Measurements from ENCODE around the gene MARCO.

MARCO gene

DNA sequence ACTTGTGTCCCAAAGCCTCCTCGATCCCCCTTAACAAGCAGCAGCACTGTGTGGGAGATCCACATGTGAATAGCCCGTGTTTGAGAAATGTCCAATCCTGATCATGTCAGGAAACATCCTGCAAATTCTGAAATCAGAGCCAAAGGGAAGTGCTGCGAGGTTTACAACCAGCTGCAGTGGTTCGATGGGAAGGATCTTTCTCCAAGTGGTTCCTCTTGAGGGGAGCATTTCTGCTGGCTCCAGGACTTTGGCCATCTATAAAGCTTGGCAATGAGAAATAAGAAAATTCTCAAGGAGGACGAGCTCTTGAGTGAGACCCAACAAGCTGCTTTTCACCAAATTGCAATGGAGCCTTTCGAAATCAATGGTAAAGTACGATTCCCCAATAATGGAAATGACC, at the start of gene MARCO:
Gene MARCO, plus strand, starts transcription at position 164 of the 400 bp plus-strand sequence. Its CDS starts 107 bp downstream, at position 271.
- no peak for DNase-seq

- DNase-seq: no peak
Observed at GRCh38 chr2:118893100-118893499, 48.9 kb upstream of the MARCO start.

DNA sequence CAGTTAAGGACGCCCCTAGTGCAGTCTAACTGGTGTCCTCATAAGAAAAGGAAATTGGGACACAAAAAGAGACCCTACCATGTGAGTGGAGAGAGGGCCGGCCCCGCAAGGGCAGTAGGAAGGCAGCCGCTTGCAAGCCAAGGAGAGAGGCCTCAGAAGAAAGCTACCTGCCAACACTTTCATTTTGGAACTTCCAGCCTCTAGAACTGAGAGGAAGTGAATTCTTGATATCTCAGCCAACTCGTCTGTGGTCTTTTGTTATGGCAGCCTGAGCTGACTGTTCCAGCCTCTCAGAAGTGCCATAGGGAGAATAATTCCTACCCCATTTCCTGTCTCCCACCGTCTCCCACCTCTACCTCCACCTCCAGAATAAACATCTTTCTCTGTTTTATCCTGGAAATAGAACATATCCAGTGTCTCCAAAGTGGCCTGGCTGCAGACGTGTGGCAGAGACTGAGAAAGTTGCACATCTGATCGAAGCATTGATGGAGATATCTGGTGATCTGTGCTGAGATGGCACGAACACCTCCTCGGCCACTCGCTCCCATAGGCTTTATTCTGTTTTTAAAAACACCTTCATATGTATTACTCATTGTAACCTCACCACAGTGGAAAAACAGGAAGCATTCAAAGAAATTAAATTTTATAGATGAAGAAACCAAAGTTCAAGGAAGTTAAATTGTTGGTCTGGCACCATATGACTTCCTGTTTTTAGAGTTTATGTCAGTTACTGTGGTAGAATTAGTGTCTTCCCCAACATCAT, 39.5 kb upstream of the MARCO start:
- DNase-seq: no peak

DNA sequence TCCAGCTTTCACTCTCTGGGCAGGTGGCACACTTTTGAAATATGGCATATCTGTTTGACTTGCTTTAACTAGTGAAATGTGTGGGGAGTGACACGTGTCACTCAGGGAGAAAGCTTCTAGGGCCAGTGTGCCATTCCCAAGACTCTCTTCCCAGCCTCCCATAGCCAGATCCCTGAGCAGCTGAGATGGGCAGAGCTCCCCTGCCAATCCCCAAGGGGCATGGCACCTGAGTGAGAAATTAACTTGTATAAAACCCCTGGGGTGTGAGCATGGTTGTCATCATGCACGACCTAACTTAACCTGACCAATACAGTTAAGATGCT, 39.0 kb upstream of the MARCO start:
- no peak for DNase-seq

- no peak for DNase-seq
Observed at GRCh38 chr2:118903551-118904479, 38.2 kb upstream of the MARCO start.

GRCh38 chr2:118905206-118905605, 36.8 kb upstream of the MARCO start:
- DNase-seq: no peak

DNA sequence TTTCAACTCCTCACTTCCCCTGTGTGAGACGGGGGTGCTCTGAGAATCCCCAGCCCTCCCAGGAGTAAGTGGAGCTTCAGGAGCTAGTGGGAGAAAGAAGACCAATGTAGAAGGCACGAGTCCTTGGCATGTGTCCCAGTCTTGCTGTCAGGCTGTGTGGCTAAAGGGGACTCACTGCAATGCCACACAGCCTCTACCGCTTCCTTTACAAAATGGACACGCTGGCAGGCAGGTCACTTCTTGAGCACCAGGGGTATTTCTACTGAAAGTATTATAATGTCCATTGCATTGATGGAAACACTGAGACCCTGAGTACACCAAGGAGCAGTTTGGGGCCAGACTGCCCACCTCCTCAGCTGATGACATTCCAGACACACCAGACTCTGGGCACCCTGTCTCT, 35.8 kb upstream of the MARCO start:
- no peak for DNase-seq

- DNase-seq: no peak
Observed at GRCh38 chr2:118907759-118908158, 34.2 kb upstream of the MARCO start.

GRCh38 chr2:118909191-118909590, 32.8 kb upstream of the MARCO start:
- DNase-seq: no peak

GRCh38 chr2:118911166-118911856, 30.7 kb upstream of the MARCO start:
- no peak for DNase-seq

GRCh38 chr2:118911936-118912335, 30.1 kb upstream of the MARCO start:
- no peak for DNase-seq

- DNase-seq: no peak
Observed at GRCh38 chr2:118913131-118913802, 28.7 kb upstream of the MARCO start.

- DNase-seq: no peak
Observed at GRCh38 chr2:118913803-118914645, 28.0 kb upstream of the MARCO start.

- no peak for DNase-seq
Observed at GRCh38 chr2:118914721-118915453, 27.1 kb upstream of the MARCO start.

- no peak for DNase-seq
Observed at GRCh38 chr2:118918017-118918416, 24.0 kb upstream of the MARCO start.

GRCh38 chr2:118921646-118922045, 20.3 kb upstream of the MARCO start:
- DNase-seq: no peak

DNA sequence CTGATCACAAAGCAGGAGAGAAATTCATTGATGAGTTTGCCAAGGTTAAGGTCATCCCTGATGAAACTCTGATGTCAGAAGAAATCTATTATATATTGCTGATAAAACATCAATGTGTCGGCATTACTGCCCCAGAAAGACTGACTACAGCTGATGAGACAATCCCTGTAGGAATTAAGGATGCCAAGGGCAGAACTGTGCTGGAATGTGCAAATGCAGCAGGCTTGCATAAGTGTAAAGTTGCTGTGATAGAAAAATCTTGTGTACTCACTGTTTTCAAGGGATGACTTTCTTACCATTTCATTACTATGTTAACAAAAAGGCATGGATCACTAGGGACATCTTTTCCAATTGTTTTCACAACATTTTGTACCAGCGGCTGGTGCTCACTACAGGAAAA, 19.7 kb upstream of the MARCO start:
- no peak for DNase-seq

DNA sequence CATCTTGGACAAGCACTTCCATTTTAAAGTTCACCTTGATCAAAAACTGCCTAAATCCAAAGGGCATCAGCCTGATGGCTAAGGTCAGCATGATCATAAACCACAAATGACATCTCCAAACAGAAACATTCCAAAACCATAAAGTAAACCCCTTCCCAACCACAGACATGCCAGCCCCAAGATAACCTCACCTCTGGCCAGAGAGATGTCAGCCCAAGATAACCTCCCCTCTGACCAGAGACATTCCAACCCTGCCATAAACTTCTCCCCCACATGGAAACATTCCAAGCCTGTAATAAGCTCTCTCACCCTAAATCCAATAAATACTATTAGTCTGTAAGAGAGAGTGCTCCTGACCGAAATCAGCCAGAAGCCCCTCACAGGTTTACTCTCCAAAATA, 18.6 kb upstream of the MARCO start:
- DNase-seq: no peak

DNA sequence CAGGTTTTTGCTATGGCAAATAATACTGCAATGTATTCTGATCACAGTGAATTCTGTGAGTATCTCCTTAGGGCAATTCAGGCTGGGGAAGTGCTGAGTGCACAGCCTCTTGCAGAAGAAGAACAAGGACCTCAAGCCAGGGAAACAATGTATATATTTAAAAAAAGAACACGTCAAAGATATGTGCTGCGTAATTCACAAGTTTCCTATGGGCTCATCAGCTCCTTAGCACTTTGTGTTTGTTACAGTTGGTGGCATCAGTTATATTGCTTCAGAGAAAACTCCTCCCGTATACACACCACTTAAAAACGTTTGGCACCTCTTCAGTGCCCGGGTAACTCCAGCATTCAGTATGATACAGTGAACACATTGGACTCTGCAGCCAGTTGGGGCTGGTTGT, 16.5 kb upstream of the MARCO start:
- no peak for DNase-seq

DNA sequence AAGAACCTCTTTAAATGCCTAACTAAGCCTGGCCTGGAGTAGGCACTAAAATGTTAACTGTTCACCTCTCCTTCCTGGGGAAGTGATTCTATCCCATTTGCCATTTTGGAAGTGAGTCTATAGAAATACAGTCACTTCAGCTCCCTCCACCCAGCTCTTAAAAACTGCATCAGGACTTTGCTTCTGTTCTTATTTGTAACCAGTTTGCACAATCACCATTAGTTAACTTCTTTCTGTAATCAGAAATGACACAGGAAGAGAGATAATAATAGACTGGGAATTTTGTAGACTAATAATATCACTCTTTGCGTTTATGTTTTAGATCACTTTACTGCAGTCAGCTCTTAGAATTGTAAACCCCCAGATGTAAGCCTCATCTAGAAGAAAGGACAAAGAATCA, 16.0 kb upstream of the MARCO start:
- no peak for DNase-seq

Data from nucleus accumbens (tissue), 56 donors.